A549 (cell line): ENCODE measurements around the gene LTA. TPM values are rescaled to one million over a fixed set of nuclear protein-coding genes. Genes with fewer than 3 reads are reported as not detected.

ENCODE experiments used
- ATAC-seq, 2 experiments: fragments of 200-7000 bp in 1 of 2; fragments of >200 bp in 1 of 2; cut with Nextera tagmentation in 1 of 2; cut with Tn5 transposase in 1 of 2; 3 replicates each; pipeline versions ENCODE4 v1.8.0 to v1.9.1; 2018 to 2020; ENCODE audit warnings: mild to moderate bottlenecking in 1 of 2, moderate library complexity in 1 of 2
- CTCF ChIA-PET: fragments of 300-600 bp; sonication (Branson Sonifier 250); formaldehyde crosslinking; extraction: SDS; loops from one replicate; lab custom pipeline; 2021; ENCODE audit warnings: antibody characterized with exemption, inconsistent platforms; lab: Yijun Ruan, JAX
- POLR2A ChIA-PET: fragments of 350-600 bp; formaldehyde crosslinking; extraction: SDS; loops from one replicate; lab custom pipeline; 2021; ENCODE audit warnings: antibody characterized with exemption, inconsistent platforms; lab: Yijun Ruan, JAX
- DNase-seq, 2 experiments: peaks; one replicate each; pipeline versions ENCODE4 v3.0.0 to v3.0.0-alpha.2; 2011 to 2016; ENCODE audit warnings: low read depth in 1 of 2, low spot score in 1 of 2
- FAIRE-seq: peaks from 2 replicates; lab custom pipeline; 2011; peaks lifted over from hg19 to GRCh38; lab: Jason Lieb, UNC
- H3K27ac ChIP-seq, 2 experiments: fragments of >200 bp; sonication (Bioruptor Twin); formaldehyde crosslinking; 3 replicates each; pipeline ENCODE4 v1.5.1; 2016 to 2017
- H3K4me1 ChIP-seq: fragments of >200 bp; sonication (Bioruptor Twin); formaldehyde crosslinking; 3 replicates; pipeline ENCODE4 v1.6.1; 2016
- H3K4me2 ChIP-seq: fragments of >200 bp; sonication (Bioruptor Twin); formaldehyde crosslinking; 3 replicates; pipeline ENCODE4 v1.6.1; 2016
- H3K4me3 ChIP-seq: fragments of >200 bp; sonication (Bioruptor Twin); formaldehyde crosslinking; 3 replicates; pipeline ENCODE4 v1.5.1; 2016
- H3K9me3 ChIP-seq: fragments of >200 bp; sonication (Bioruptor Twin); formaldehyde crosslinking; 3 replicates; pipeline ENCODE4 v1.6.1; 2016
- BHLHE40 ChIP-seq: IDR thresholded peaks from 2 replicates; pipeline ENCODE4 v1.6.1; 2012; ENCODE audit warnings: low read depth, low read length, inconsistent platforms
- CTCF ChIP-seq: fragments of >200 bp; sonication (Bioruptor Twin); formaldehyde crosslinking; IDR thresholded peaks from 3 replicates; pipeline ENCODE4 v1.5.1; 2016
- E2F6 ChIP-seq: IDR thresholded peaks from 2 replicates; pipeline ENCODE4 v1.6.1; 2012; ENCODE audit warnings: low read depth, borderline replicate concordance
- EHF ChIP-seq: fragments of 250-450 bp; sonication (Bioruptor Pico); IDR thresholded peaks from 2 replicates; pipeline ENCODE4 v1.5.0; 2020; ENCODE audit warnings: mild to moderate bottlenecking
- EHMT2 ChIP-seq: fragments of 200-600 bp; sonication (generic); IDR thresholded peaks from 2 replicates; pipeline ENCODE4 v1.6.1; 2016; ENCODE audit warnings: antibody characterized with exemption, low read depth, mild to moderate bottlenecking, moderate library complexity
- EP300 ChIP-seq, 2 experiments: fragments of >200 bp; sonication (Bioruptor Twin); formaldehyde crosslinking; IDR thresholded peaks; 2 replicates in 1 of 2; 3 replicates in 1 of 2; pipeline ENCODE4 v1.6.1; 2016 to 2017
- ESRRA ChIP-seq: fragments of 150-350 bp; IDR thresholded peaks from 2 replicates; pipeline ENCODE4 v1.6.1; 2014; ENCODE audit warnings: mild to moderate bottlenecking, low read length, borderline replicate concordance
- HDAC2 ChIP-seq: fragments of 200-600 bp; sonication (generic); IDR thresholded peaks from 2 replicates; pipeline ENCODE4 v1.6.1; 2016
- HOXA7 ChIP-seq: fragments of 250-450 bp; sonication (Bioruptor Pico); IDR thresholded peaks from 2 replicates; pipeline ENCODE4 v1.5.0; 2020; ENCODE audit warnings: mild to moderate bottlenecking, moderate library complexity
- HOXB13 ChIP-seq: fragments of 250-450 bp; sonication (Bioruptor Pico); IDR thresholded peaks from 2 replicates; pipeline ENCODE4 v1.5.0; 2020; ENCODE audit warnings: low read depth, mild to moderate bottlenecking, moderate library complexity
- HOXB5 ChIP-seq: fragments of 250-450 bp; sonication (Bioruptor Pico); IDR thresholded peaks from 2 replicates; pipeline ENCODE4 v1.5.0; 2020; ENCODE audit warnings: mild to moderate bottlenecking, moderate library complexity
- JUN ChIP-seq, 2 experiments: fragments of >200 bp; sonication (Bioruptor Twin); formaldehyde crosslinking; IDR thresholded peaks; 2 replicates in 1 of 2; 3 replicates in 1 of 2; pipeline ENCODE4 v1.6.1; 2016 to 2017
- KDM1A ChIP-seq: fragments of 200-600 bp; sonication (generic); IDR thresholded peaks from 2 replicates; pipeline ENCODE4 v1.6.1; 2016; ENCODE audit warnings: low read depth, mild to moderate bottlenecking
- MAZ ChIP-seq: fragments of 150-350 bp; IDR thresholded peaks from 2 replicates; pipeline ENCODE4 v1.6.1; 2014; ENCODE audit warnings: antibody characterized with exemption, low read depth, low read length, borderline replicate concordance
- NR3C1 ChIP-seq: fragments of >200 bp; sonication (Bioruptor Twin); formaldehyde crosslinking; IDR thresholded peaks from 3 replicates; pipeline ENCODE4 v1.6.1; 2017
- PBX3 ChIP-seq: IDR thresholded peaks from 2 replicates; pipeline ENCODE4 v1.6.1; 2012
- PHF8 ChIP-seq: fragments of 200-600 bp; sonication (generic); IDR thresholded peaks from 2 replicates; pipeline ENCODE4 v1.6.1; 2016; ENCODE audit warnings: low read depth, mild to moderate bottlenecking, antibody characterized with exemption, moderate library complexity, borderline replicate concordance
- POLR2AphosphoS2 ChIP-seq: conservative IDR thresholded peaks from 2 replicates; pipeline ENCODE4 v1.6.1; 2012; ENCODE audit warnings: low read length, improper control_type of control experiment, inconsistent platforms
- RAD21 ChIP-seq, 2 experiments: fragments of >200 bp in 1 of 2; sonication (Bioruptor Twin) in 1 of 2; formaldehyde crosslinking in 1 of 2; IDR thresholded peaks in 1 of 2; conservative IDR thresholded peaks in 1 of 2; 2 replicates in 1 of 2; 3 replicates in 1 of 2; pipeline ENCODE4 v1.6.1; 2012 to 2018; ENCODE audit warnings: inconsistent platforms in 1 of 2
- RNF2 ChIP-seq: fragments of 200-600 bp; sonication (generic); IDR thresholded peaks from 2 replicates; pipeline ENCODE4 v1.6.1; 2016; ENCODE audit warnings: low read depth, mild to moderate bottlenecking, antibody characterized with exemption, moderate library complexity, borderline replicate concordance
- SREBF2 ChIP-seq: fragments of 450-650 bp; IDR thresholded peaks from 2 replicates; pipeline ENCODE4 v1.6.1; 2014; ENCODE audit warnings: mild to moderate bottlenecking, moderate library complexity
- TFCP2L1 ChIP-seq: fragments of 250-450 bp; sonication (Bioruptor Pico); IDR thresholded peaks from 2 replicates; pipeline ENCODE4 v1.5.0; 2021; ENCODE audit warnings: mild to moderate bottlenecking
- ZFP36 ChIP-seq: fragments of 450-650 bp; IDR thresholded peaks from 2 replicates; pipeline ENCODE4 v1.6.1; 2014; ENCODE audit warnings: borderline replicate concordance; ENCODE audit not compliant: partially characterized antibody
- WGBS: methylation state at CpG from one replicate; pipeline ENCODE4 v1.1.6; 2017; ENCODE audit errors: missing lambda C conversion rate; 5-methylcytosine and 5-hydroxymethylcytosine counted together
- polyA plus RNA-seq, 4 experiments: library from polyadenylated mRNA; depleted of rRNA in 3 of 4; stranded (reverse); fragments of >200 nt; fragmentation: RNase III in 1 of 4; extraction: RNeasy Plus Mini Kit Qiagen cat#74134 plus additional on column Dnase treatment in 1 of 4; gene quantifications; 2 replicates in 3 of 4; 3 replicates in 1 of 4; pipeline ENCODE4 v1.2.3, GENCODE V29; 2011 to 2017
- TF ChIP-seq, protein P1 (sequence below): fragments of >200 bp; sonication (Bioruptor Twin); formaldehyde crosslinking; IDR thresholded peaks from 3 replicates; pipeline ENCODE4 v1.6.1; 2016

LTA gene
- polyA plus RNA-seq, 2 of the 4 experiments (the other 2 are of a cell fraction), result 0.08 TPM; not detected in 1

DNA sequence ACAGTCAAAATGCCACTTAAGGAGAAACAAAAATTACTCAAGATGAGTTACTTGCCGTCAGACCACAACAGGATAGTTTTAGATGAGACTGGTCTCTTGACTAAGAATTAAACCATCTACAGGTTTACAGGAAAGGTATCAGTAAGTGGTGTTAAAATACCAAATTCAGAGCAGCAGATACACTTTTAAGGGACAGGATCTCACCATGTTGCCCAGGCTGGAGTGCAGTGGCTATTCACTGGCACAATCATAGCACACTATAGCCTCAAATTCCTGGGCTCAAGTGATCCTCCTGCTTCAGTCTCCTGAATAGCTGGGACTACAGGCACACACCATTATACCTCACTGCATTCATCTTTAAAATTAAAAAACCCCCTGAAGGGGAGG, 38.6 kb upstream of the LTA start:
- Histone ChIP-seq H3K4me3 (no peak overlapping the region), H3K27ac (no peak overlapping the region), H3K4me2 (no peak overlapping the region), H3K4me1 (peaks cover 4% of the 10 kb centered on the region; the same call in 2 of the 3 replicates), H3K9me3 (no peaks in the 10 kb centered on the region)
- CTCF ChIA-PET, result interaction anchor here (0.6 to 1.1 kb wide), 2 partner anchors 22 to 68 kb away, joined by 4 read pairs; no protein-coding TSS in a partner anchor
- TF ChIP-seq JUN (IDR thresholded peaks at IDR 0.05) (no peak), EP300 (IDR thresholded peaks at IDR 0.05) (no peak), PHF8 (no peak), ZFP36 (no peak), HOXB13 (no peak), MAZ (no peak), ESRRA (no peak), EHF (CRISPR knock-in tag) (no peak), BHLHE40 (no peak), POLR2AphosphoS2 (no peak)
- POLR2A ChIA-PET, result no interaction called here
- no peak for DNase-seq
- no peak for ATAC-seq
- WGBS, result 96% methylated on average over 1 of the region's 1 CpG
- no peak for FAIRE-seq

DNA sequence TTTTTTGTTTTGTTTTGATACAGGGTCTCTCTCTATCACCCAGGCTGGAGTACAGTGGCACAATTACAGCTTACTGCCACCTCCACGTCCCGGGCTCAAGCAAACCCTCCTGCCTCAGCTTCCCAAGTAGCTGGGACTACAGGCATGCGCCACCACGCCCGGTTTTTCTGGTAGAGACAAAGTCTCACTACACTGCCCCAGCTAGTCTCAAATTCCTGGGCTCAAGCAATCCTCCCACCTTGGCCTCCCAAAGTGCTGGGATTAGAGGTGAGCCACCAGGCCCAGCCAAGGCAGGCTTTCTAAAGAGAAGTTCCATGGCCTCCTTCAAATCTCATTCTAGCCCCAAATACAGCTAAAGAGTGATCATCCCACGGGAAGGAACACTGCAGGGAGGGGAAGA, 38.1 kb upstream of the LTA start:
- 89% methylated on average over 6 of the region's 6 CpGs for WGBS
- no peak overlapping the region for H3K27ac ChIP-seq
- ChIA-PET CTCF (interaction anchor here (0.6 to 2.7 kb wide), 3 partner anchors 12 to 67 kb away, joined by 4 to 8 read pairs (median 4); partner anchors contain the start of gene ATP6V1G2), POLR2A (no interaction called here)
- no peak for ATAC-seq
- TF ChIP-seq RAD21 (conservative IDR thresholded peaks at IDR 0.05 in 1 of 2, IDR thresholded peaks at IDR 0.05 in 1 of 2) (no peak), POLR2AphosphoS2 (0 out of 2 replicates have a peak, but pooled peaks have one; percentile 65)
- peaks cover 9% of the 10 kb centered on the region; the same call in 2 of the 3 replicates for H3K4me1 ChIP-seq
- no peak overlapping the region for H3K4me2 ChIP-seq
- H3K9me3 ChIP-seq, result no peaks in the 10 kb centered on the region
- no peak overlapping the region for H3K4me3 ChIP-seq
- DNase-seq, result no peak
- FAIRE-seq, result no peak

DNA sequence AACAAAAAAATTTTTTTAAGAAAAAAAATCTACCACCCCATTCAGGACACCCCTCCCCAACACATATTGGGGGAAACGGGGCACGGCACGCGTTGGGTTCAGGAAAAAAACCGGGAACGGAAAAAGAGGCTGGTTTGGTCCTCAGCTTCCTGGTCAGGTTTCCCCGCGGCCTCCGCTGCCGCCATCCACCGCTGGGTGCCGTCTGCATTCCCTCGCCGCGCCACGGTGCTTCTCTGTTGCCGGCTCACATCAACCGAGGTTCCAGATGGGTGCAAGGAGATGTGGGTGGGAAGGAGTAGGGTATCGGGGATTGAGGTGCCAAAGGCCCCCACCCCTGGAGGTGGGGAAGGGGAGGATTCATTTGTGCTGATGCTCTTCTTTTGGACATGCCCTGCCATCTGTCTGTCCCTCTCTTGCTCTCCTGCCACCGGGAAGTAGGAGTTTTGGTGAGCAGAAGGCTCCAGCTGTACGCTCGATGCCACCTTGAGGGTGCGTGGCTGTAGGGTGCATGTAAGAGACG, 37.5 kb upstream of the LTA start:
- Histone ChIP-seq H3K4me1 (peaks cover 15% of the 10 kb centered on the region), H3K9me3 (no peaks in the 10 kb centered on the region), H3K4me2 (no peak overlapping the region), H3K27ac (no peak overlapping the region), H3K4me3 (no peak overlapping the region)
- whole genome bisulfite sequencing, result 92% methylated on average over 24 of the region's 24 CpGs
- DNase-seq, result no peak
- ATAC-seq, result no peak
- TF ChIP-seq EHF (CRISPR knock-in tag) (no peak), HOXB5 (CRISPR knock-in tag) (no peak), E2F6 (no peak), HOXB13 (no peak), EHMT2 (no peak), KDM1A (no peak), TFCP2L1 (no peak), RNF2 (no peak), SREBF2 (no peak)
- POLR2A ChIA-PET, result no interaction called here
- FAIRE-seq, result no peak
- CTCF ChIA-PET, result interaction anchor here (1.1 to 2.7 kb wide), 3 partner anchors 11 to 152 kb away, joined by 3 to 8 read pairs (median 4); partner anchors contain the start of gene ATP6V1G2

DNA sequence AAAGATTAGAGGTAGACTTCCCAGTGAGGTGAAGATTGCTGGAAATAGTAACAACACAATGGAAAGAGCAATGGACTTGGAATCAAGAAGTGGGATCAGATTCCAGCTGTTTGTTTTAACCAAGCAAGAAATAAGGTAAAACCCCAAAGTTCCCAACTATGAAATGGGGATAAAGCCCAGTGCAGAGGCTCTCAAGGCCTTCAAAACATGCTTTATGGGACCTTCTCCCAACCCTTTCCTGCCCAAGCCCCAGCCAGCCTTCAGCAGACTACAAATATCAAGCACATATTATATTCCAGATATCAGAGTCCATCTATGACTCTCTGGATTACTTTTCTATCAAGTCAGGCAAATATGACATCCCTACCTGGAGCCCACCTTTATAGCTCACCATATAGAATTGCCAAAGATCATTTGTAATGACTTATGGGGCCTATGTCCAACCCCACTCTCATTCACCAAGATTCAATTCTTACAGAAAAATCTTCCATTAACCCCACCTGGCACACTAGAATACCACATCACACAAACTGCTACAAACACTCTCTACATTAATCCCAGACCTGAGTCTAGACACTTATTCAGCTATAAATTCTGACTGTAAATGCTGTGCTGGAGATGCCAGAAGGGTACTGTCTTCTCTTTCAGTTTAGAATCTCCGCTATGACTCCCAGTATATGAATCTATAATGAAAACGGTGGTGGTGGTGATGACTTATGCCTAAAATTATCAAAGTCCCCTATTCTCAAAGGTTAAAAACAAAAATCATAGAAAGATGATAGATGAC, 36.4 kb upstream of the LTA start:
- 84% methylated on average over 2 of the region's 2 CpGs for WGBS
- POLR2A ChIA-PET, result no interaction called here
- CTCF ChIA-PET, result interaction anchor here (0.6 to 2.7 kb wide), 3 partner anchors 10 to 151 kb away, joined by 3 to 8 read pairs (median 3); partner anchors contain the start of genes ATP6V1G2 and NFKBIL1
- TF ChIP-seq, protein P1, sequence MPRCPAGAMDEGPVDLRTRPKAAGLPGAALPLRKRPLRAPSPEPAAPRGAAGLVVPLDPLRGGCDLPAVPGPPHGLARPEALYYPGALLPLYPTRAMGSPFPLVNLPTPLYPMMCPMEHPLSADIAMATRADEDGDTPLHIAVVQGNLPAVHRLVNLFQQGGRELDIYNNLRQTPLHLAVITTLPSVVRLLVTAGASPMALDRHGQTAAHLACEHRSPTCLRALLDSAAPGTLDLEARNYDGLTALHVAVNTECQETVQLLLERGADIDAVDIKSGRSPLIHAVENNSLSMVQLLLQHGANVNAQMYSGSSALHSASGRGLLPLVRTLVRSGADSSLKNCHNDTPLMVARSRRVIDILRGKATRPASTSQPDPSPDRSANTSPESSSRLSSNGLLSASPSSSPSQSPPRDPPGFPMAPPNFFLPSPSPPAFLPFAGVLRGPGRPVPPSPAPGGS, result no peak
- TF ChIP-seq PBX3 (no peak), POLR2AphosphoS2 (no peak), HDAC2 (no peak), HOXA7 (CRISPR knock-in tag) (no peak), CTCF (no peak), NR3C1 (no peak)

More for the DNA sequence above, 36.4 kb upstream of the LTA start:
- ATAC-seq (no peak), FAIRE-seq (no peak), DNase-seq (no peak)
- Histone ChIP-seq H3K4me1 (peaks cover 24% of the 10 kb centered on the region), H3K9me3 (no peaks in the 10 kb centered on the region), H3K27ac (no peak overlapping the region), H3K4me3 (no peak overlapping the region), H3K4me2 (no peak overlapping the region)
